Thyroid gland (tissue), 4 donors: ENCODE results near the gene PDE6A. TPM values are rescaled to one million over a fixed set of nuclear protein-coding genes. Genes with fewer than 3 reads are reported as not detected.
"Not testable (repeated sequence)": the region's sequence is repeated elsewhere in the genome, so short reads cannot be mapped to it uniquely, and the experiment has no call there.

Experiments used
- DNase-seq, 2 donors: peaks; one replicate each; pipeline ENCODE4 v3.0.0-alpha.2; 2019
- H3K27ac ChIP-seq, 3 donors: fragments of 200-600 bp; sonication (generic); 1 replicate in 2 of 3; 2 replicates in 1 of 3; pipeline ENCODE4 v1.5.1; 2016 to 2019; ENCODE audit warnings: mild to moderate bottlenecking in 1 of 3, moderate library complexity in 1 of 3
- H3K27me3 ChIP-seq: fragments of 200-600 bp; sonication (generic); one replicate; pipeline ENCODE4 v1.5.1; 2019
- H3K36me3 ChIP-seq, 2 donors: fragments of 200-600 bp; sonication (generic); one replicate each; pipeline ENCODE4 v1.5.1; 2016 to 2019
- H3K4me1 ChIP-seq, 2 donors: fragments of 200-600 bp; sonication (generic); one replicate each; pipeline ENCODE4 v1.5.1; 2017 to 2019
- H3K4me3 ChIP-seq, 3 donors: fragments of 200-600 bp; sonication (generic); replicated peaks in 1 of 3; 1 replicate in 2 of 3; 2 replicates in 1 of 3; pipeline ENCODE4 v1.5.1; 2016; ENCODE audit warnings: mild to moderate bottlenecking in 1 of 3
- H3K9me3 ChIP-seq: fragments of 200-600 bp; sonication (generic); one replicate; pipeline ENCODE4 v1.5.1; 2017
- CTCF ChIP-seq, 6 experiments: fragments of 200-600 bp in 3 of 6; fragments of 450-650 bp in 3 of 6; sonication (generic) in 3 of 6; IDR thresholded peaks; one replicate each; pipeline ENCODE4 v1.5.1; 2016 to 2019; ENCODE audit warnings: antibody characterized with exemption in 6 of 6, mild to moderate bottlenecking in 2 of 6, inconsistent platforms in 1 of 6, moderate library complexity in 1 of 6
- POLR2A ChIP-seq, 2 donors: fragments of 450-650 bp; IDR thresholded peaks; one replicate each; pipeline ENCODE4 v1.6.1; 2017; ENCODE audit warnings: antibody characterized with exemption in 2 of 2, mild to moderate bottlenecking in 2 of 2, moderate library complexity in 1 of 2
- WGBS, 2 donors: methylation state at CpG; one replicate each; pipeline ENCODE4 v1.1.5; 2017; 5-methylcytosine and 5-hydroxymethylcytosine counted together
- intact Hi-C: fragments of 100-400 bp; cut with DNase I; formaldehyde crosslinking; loops from one replicate; pipeline ENCODE4 v1.15.1; 2023
- total RNA-seq, 4 donors: library from RNA; depleted of rRNA; stranded (reverse); fragments of >200 nt; gene quantifications; one replicate each; pipeline ENCODE4 v1.2.3, GENCODE V29; 2016

Gene PDE6A
- total RNA-seq, 4 donors from 2014 or later, result not detected

- Histone ChIP-seq H3K27ac (no peak overlapping the region), H3K9me3 (no peaks in the 10 kb centered on the region), H3K36me3 (no peaks in the 10 kb centered on the region), H3K4me3 (no peak overlapping the region), H3K27me3 (no peaks in the 10 kb centered on the region), H3K4me1 (peaks cover 2 to 3% of the 10 kb centered on the region in 2 donors)
- TF ChIP-seq CTCF (IDR thresholded peaks at IDR 0.05), result no peak
- TF ChIP-seq POLR2A (IDR thresholded peaks at IDR 0.05), result no peak
- WGBS, 2 donors, result 76 to 83% methylated on average over 6 of the region's 6 CpGs
- intact Hi-C loops, result no loop called here
- DNase-seq, result no peak
These were observed 10.2 kb upstream of the PDE6A start for GRCh38 chr5:149954798-149955197.

GRCh38 chr5:149953436-149954121 lies 9.0 kb upstream of the PDE6A start:
- H3K27me3 ChIP-seq, result no peaks in the 10 kb centered on the region
- WGBS, 2 donors, result 86 to 90% methylated on average over 9 of the region's 9 CpGs
- intact Hi-C loops, result no loop called here
- H3K27ac ChIP-seq, result no peak overlapping the region
- H3K36me3 ChIP-seq, result no peaks in the 10 kb centered on the region
- H3K4me3 ChIP-seq, result no peak overlapping the region
- no peak for TF ChIP-seq POLR2A (IDR thresholded peaks at IDR 0.05)
- no peak for TF ChIP-seq CTCF (IDR thresholded peaks at IDR 0.05)
- no peaks in the 10 kb centered on the region for H3K4me1 ChIP-seq
- no peak for DNase-seq
- no peaks in the 10 kb centered on the region for H3K9me3 ChIP-seq

GRCh38 chr5:149951138-149951749 lies 6.7 kb upstream of the PDE6A start:
- intact Hi-C loops, result no loop called here
- Histone ChIP-seq H3K9me3 (no peaks in the 10 kb centered on the region), H3K27me3 (no peaks in the 10 kb centered on the region), H3K4me1 (no peaks in the 10 kb centered on the region), H3K4me3 (no peak overlapping the region), H3K27ac (no peak overlapping the region), H3K36me3 (no peaks in the 10 kb centered on the region)
- TF ChIP-seq CTCF (IDR thresholded peaks at IDR 0.05), result no peak
- no peak for TF ChIP-seq POLR2A (IDR thresholded peaks at IDR 0.05)
- WGBS, 2 donors, result 77 to 85% methylated on average over 6 of the region's 6 CpGs
- DNase-seq, result no peak

GRCh38 chr5:149948993-149949392 lies 4.4 kb upstream of the PDE6A start:
- no peak overlapping the region for H3K4me3 ChIP-seq
- no peak for TF ChIP-seq CTCF (IDR thresholded peaks at IDR 0.05)
- TF ChIP-seq POLR2A (IDR thresholded peaks at IDR 0.05), result no peak
- no peaks in the 10 kb centered on the region for H3K27me3 ChIP-seq
- 91 to 93% methylated on average over 5 of the region's 5 CpGs for WGBS, 2 donors
- no peaks in the 10 kb centered on the region for H3K36me3 ChIP-seq
- no peak overlapping the region for H3K27ac ChIP-seq
- no peak for DNase-seq
- no peaks in the 10 kb centered on the region for H3K4me1 ChIP-seq
- no peaks in the 10 kb centered on the region for H3K9me3 ChIP-seq
- intact Hi-C loops, result no loop called here

- no peak for TF ChIP-seq POLR2A (IDR thresholded peaks at IDR 0.05)
- TF ChIP-seq CTCF (IDR thresholded peaks at IDR 0.05), result no peak
- Histone ChIP-seq H3K27me3 (no peaks in the 10 kb centered on the region), H3K36me3 (no peaks in the 10 kb centered on the region), H3K27ac (no peak overlapping the region), H3K4me1 (no peaks in the 10 kb centered on the region), H3K9me3 (no peaks in the 10 kb centered on the region), H3K4me3 (no peak overlapping the region)
- 91 to 95% methylated on average over 3 of the region's 3 CpGs for WGBS, 2 donors
- intact Hi-C loops, result no loop called here
- no peak for DNase-seq
These were observed 1.5 kb upstream of the PDE6A start for GRCh38 chr5:149946118-149946517.

- H3K4me3 ChIP-seq, H3K27me3 ChIP-seq, H3K36me3 ChIP-seq, DNase-seq, H3K4me1 ChIP-seq, H3K27ac ChIP-seq, H3K9me3 ChIP-seq, intact Hi-C loops: not testable (repeated sequence)
- WGBS, 2 donors, result 88 to 96% methylated on average over 6 of the region's 6 CpGs
These were observed 1.2 kb downstream of the PDE6A start for GRCh38 chr5:149943177-149943949.

GRCh38 chr5:149942741-149943169 lies 1.8 kb downstream of the PDE6A start:
- 76 to 86% methylated on average over 4 of the region's 4 CpGs for WGBS, 2 donors
- H3K9me3 ChIP-seq, H3K27ac ChIP-seq, DNase-seq, H3K36me3 ChIP-seq, intact Hi-C loops, H3K27me3 ChIP-seq, H3K4me1 ChIP-seq, H3K4me3 ChIP-seq: not testable (repeated sequence)
